GF-D8 (cell line): ENCODE measurements around the gene BLOC1S1.
"Not testable (repeated sequence)": the region's sequence is repeated elsewhere in the genome, so short reads cannot be mapped to it uniquely, and the experiment has no call there.

Experiments used
- DNase-seq: peaks from one replicate; lab custom pipeline; 2025; lab: John Stamatoyannopoulos, UW

BLOC1S1 gene

DNA sequence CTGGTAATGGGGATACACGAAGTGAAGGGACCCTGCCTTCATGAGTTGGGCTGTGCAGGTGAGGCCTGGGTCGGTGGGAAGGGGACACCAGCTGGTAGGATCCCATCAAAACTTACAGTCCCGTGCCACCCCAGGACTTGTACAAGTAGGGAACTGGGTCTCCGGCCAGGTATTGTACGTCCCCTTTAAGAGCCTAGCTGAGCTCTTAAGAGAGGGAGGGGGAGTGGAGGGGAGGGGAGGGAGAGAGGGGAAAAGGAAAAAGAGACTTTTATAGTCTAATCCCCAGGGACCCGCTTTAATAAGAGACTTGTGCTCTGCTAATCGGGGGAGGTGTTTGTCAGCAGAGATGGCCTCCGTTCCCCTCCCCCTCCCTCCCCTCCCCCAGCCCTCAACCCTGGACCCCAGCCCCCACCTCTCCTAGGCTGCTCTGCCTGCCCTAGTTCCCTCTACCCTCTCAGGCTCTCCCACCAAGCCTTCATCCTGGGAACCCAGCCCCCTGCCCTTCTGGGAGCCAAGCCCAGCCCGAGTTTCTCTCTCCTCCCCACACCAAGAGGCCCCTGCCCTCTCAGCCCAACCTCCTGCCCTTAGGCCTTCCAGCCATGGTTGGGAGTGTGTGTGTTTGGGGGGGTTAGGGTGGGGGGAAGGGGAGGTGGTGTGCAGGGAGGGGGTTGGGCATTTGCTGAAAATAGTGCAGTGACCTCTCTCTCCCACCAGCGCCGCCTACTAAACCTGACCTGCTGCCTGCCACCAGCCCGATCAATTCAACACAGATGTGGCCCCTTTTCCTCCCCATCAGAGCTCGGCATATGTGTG, 29.7 kb downstream of the BLOC1S1 start:
- DNase-seq: no peak

DNA sequence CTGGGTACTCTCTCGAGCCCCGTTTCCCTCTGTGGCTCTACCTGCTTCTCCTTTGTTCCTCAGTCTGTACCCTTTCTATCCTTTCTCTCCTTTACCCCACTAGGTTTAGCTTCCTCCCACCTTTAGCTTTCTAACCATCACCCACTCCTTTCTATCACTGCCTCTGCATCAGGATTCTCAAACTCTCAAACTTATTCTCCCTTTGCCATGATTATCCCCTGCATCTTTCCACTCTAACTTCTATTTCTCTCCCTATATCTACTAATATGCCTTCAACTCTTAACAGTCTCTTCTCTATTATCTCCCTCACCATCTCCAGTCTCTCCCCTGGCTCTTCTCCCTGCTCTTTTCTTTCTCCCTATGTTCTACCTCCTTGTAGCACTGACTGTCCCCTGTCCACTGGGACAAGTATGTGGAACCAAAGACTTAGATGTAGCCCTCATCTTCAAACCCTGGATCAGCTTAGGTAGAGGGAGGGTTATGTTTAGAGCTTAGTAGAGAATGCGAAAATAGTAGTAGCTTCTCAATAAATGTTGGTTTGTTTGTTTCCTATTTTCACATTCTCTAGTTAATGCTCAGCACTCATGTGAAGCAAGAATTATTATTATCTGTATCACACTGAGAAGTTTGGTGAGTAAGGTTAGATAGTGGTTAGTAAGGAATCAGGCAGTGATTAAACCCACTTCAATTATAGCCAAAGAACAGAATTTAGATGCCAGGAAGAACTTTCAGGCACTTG, 30.5 kb downstream of the BLOC1S1 start:
- DNase-seq: no peak

- no peak for DNase-seq
Measured at GRCh38 chr12:55746913-55747231, 31.0 kb downstream of the BLOC1S1 start.

DNA sequence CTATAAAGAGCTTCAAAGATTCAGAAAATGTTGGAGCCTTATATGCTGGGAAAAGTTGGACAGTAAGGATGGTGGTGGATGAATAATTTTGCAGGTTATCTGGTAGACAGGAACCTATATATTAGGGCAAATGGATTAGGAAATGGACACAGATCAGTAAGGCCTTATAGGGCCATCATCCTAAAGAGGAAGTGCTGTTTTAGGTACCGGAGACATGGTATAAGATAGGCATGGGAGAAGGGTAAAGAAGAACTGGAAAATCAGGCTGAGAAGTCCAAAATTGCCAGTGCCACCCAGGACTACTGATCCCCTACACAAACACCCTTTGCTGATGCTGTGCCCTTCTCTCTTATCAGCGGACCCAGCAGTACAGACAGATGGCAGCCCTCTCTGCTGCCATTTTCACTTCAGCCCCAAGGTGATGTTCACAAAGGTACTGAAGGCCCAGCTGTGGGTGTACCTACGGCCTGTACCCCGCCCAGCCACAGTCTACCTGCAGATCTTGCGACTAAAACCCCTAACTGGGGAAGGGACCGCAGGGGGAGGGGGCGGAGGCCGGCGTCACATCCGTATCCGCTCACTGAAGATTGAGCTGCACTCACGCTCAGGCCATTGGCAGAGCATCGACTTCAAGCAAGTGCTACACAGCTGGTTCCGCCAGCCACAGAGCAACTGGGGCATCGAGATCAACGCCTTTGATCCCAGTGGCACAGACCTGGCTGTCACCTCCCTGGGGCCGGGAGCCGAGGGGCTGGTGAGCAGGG, 32.6 kb downstream of the BLOC1S1 start:
- no peak for DNase-seq

- DNase-seq: no peak
Measured at GRCh38 chr12:55755246-55755645, 39.4 kb downstream of the BLOC1S1 start.

DNA sequence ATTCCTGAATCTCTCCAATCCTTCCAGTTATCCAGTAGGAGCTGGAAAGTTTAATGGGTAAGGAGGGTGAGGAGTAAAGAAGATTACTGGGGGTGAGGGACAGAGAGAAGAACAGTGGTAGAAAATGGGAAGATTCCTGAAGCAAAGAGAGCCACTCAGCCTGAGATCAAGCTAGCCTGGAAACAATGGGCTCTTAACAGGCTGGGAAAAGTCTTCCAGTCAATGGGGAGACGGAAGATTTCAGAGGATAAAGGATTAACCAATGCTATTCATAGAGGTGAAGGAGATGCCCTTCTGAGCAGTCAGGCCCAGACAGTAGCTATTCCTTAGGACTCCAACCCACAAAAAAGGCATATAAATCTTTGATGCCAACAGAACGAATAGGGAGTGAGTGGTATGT, 41.9 kb downstream of the BLOC1S1 start:
- DNase-seq: no peak

GRCh38 chr12:55758575-55758974, 42.7 kb downstream of the BLOC1S1 start:
- DNase-seq: not testable (repeated sequence)

DNA sequence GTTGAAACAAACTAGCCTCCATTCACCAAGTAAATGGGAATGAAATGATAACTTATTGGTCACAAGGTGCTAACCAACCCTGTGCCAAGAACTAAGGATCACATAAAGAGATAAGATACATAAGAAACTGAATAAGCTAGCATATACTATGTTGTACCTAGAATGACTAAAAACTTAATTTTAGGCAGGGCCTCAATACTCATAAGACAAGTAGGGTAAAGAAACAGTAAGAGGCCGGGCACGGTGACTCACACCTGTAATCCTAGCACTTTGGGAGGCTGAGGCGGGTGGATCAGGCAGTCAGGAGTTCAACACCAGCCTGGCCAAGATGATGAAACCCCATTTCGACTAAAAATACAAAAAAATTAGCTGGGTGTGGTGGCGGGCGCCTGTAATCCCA, 44.8 kb downstream of the BLOC1S1 start:
- DNase-seq: no peak

DNA sequence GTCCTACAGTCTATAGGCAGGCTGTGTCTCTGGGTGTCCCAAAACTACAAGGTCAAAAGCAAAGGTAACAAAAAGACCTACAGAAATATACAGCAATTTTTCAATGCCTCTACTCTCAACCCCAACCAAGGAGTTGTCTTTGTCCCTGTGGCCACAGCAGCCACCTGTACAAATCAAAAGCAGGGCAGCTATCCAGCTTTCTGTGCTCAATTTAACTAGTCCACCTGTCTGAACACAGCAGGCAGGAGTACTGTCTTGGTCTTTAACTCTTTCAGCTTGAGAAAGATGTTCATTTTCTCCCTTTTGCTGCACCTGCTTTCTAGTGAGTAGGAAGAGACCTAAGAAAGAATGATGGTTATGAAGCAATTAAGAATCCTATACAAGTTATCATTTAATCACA, 46.8 kb downstream of the BLOC1S1 start:
- DNase-seq: no peak

DNA sequence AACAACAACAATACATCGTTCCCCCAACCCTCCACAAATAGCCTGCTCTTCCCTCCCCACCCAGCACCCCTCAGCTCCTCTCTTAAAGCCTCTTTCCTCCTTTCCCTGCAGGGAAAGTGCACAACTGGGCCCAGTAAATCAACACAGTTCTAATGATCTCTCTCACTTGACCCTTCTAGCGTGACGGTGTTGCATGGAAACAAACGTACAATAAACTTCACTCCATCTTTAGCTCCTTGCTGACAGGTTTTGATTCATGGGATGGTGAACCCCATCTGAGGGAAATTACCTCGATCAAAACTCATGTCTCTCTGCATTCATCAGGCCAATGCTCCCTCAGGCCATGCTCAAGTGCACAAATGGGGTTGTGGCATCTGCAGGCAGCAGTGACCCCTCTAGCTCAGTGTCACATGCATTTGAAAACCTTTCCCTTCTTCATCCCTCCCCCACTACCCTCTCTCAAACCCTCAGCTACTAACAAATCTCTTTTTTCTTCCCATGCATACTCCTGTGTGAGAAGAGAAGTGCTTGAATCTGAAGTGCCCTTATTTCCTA, 50.0 kb downstream of the BLOC1S1 start:
- DNase-seq: no peak

GRCh38 chr12:55767156-55767555, 51.3 kb downstream of the BLOC1S1 start:
- DNase-seq: no peak
